Activated gamma-delta T cell treated with anti-CD3 and anti-CD28 coated beads, Interleukin-2, amount 50 U/mL, for 16 hours (primary cell): ENCODE measurements around the gene EGFL7.

Experiments used
- DNase-seq: peaks from one replicate; pipeline ENCODE4 v3.0.0-alpha.2; 2020; ENCODE audit warnings: low read depth

The EGFL7 gene

DNA sequence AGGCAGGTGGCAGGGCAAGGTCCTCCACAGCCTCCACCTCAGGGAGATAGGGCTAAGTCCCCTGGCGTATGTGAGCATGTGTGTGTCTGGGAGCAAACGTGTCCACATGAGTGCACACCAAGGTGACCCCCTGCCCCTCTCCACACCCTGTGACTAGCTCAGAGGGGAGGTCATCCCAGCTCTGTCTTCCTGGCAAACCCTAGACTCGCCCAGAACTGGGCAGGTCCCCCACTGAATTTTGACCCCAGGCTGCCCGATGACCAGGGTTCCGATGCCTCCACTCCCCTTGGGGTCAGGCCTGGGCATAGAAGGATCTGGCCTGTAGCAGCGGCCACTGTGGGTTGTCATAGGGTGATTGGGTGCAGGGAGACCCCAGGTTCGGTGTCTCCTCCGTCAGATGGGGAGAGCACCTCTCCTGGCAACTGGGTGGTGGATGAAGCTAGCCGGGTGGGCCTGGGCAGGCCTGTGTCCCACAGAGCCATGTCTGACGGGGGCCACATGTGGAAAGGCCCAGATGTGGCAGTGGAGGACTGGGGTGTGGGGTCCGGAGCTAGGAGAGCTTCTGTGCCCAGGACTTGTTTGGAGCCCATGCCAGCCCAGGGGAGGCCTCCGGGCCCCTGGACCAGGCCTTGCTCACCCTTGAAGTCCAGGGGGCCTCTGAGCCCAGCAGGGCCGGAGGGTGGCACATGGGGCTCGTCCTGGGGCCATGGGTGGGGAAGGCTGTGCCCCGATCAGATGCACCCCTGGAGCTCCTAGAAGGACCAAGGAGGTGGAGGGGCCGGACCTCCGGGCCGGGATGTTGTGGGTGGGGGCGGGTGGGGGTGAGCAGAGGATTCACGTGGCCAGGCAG lies 55.9 kb downstream of the EGFL7 start:
- no peak for DNase-seq

- DNase-seq, result no peak
Observed at GRCh38 chr9:136719195-136719880, 56.6 kb downstream of the EGFL7 start.

- DNase-seq, result no peak
Observed at GRCh38 chr9:136720251-136720897, 57.7 kb downstream of the EGFL7 start.

- no peak for DNase-seq
Observed at GRCh38 chr9:136720898-136721338, 58.2 kb downstream of the EGFL7 start.

- DNase-seq, result no peak
Observed at GRCh38 chr9:136721339-136722092, 58.8 kb downstream of the EGFL7 start.
